ENCODE measurements around the gene TMBIM4. TPM values are rescaled to one million over a fixed set of nuclear protein-coding genes. Genes with fewer than 3 reads are reported as not detected.

TMBIM4 gene
- total and polyA plus RNA-seq, 2 experiments from 2014 or later = 59.6 to 63.6 TPM

- Histone ChIP-seq H3K27me3 (ENCODE audit: insufficient read depth) (no peaks in the 10 kb centered on the region), H3K4me2 (no peak overlapping the region), H3K4me1 (ENCODE audit: insufficient read depth) (no peaks in the 10 kb centered on the region), H3K79me2 (replicated peaks; ENCODE audit: insufficient read depth) (no peaks in the 10 kb centered on the region), H3K27ac (ENCODE audit: low read depth) (no peak overlapping the region), H3F3A (replicated peaks; ENCODE audit: low read depth) (no peaks in the 10 kb centered on the region; the same call in 1 of the 2 replicates), H4K20me1 (replicated peaks; ENCODE audit: insufficient read depth) (no peaks in the 10 kb centered on the region), H3K36me3 (ENCODE audit: insufficient read depth) (no peaks in the 10 kb centered on the region), H2AFZ (no peak overlapping the region), H3K4me3 (no peak overlapping the region), H3K9me2 (ENCODE audit: insufficient read depth) (no peaks in the 10 kb centered on the region)
- DNase-seq (ENCODE audit: low spot score) = no peak
- no peaks in the 10 kb centered on the region for H3K4me1 Mint-ChIP-seq
- no peaks in the 10 kb centered on the region for H3K9me3 Mint-ChIP-seq
- no peak overlapping the region for H3K27ac Mint-ChIP-seq
- no peaks in the 10 kb centered on the region for H3K27me3 Mint-ChIP-seq (ENCODE audit: insufficient read depth, low read depth, poor library complexity)
- TF ChIP-seq EZH2phosphoT487 (IDR thresholded peaks at IDR 0.05; ENCODE audit: unreplicated experiment) (no peak), ZNF114 (CRISPR knock-in tag; IDR thresholded peaks at IDR 0.05) (no peak), ETS1 (IDR thresholded peaks at IDR 0.05) (no peak)
- H3K4me3 Mint-ChIP-seq = no peak overlapping the region
- H3K36me3 Mint-ChIP-seq (ENCODE audit: low read depth) = no peaks in the 10 kb centered on the region
- ATAC-seq = no peak
These were observed 36.3 kb upstream of the TMBIM4 start for GRCh38 chr12:66206141-66206540.

DNA sequence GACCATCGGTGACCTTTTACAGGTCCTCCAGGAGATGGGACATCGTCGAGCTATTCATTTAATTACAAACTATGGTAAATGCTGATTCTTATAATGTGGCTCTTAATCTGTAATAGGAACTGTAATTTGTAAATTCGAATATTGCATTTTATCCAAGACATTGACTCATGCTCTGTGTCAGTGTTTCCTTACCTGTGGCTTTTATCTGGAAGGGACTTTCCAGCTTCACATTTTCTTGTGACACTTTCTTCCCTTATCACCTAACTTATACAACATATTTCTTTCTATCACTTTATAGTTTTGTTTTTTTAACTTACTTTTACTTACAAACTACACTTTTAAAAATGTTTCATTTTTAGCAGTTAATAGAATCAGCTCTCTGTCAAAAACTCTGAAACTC lies 34.0 kb upstream of the TMBIM4 start:
- H3K79me2 ChIP-seq (replicated peaks; ENCODE audit: insufficient read depth) = no peaks in the 10 kb centered on the region
- H3K4me1 Mint-ChIP-seq = no peaks in the 10 kb centered on the region
- H3K4me3 Mint-ChIP-seq = no peak overlapping the region
- no peaks in the 10 kb centered on the region for H3K9me2 ChIP-seq (ENCODE audit: insufficient read depth)
- H4K20me1 ChIP-seq (replicated peaks; ENCODE audit: insufficient read depth) = no peaks in the 10 kb centered on the region
- H3K27ac ChIP-seq (ENCODE audit: low read depth) = no peak overlapping the region
- H3K4me2 ChIP-seq = no peak overlapping the region
- H3K36me3 Mint-ChIP-seq (ENCODE audit: low read depth) = no peaks in the 10 kb centered on the region
- DNase-seq (ENCODE audit: low spot score) (no peak), ATAC-seq (no peak)
- H3F3A ChIP-seq (replicated peaks; ENCODE audit: low read depth) = no peaks in the 10 kb centered on the region; the same call in 1 of the 2 replicates
- H2AFZ ChIP-seq = no peak overlapping the region
- H3K9me3 Mint-ChIP-seq = peaks cover 4% of the 10 kb centered on the region; the same call in 1 of the 3 replicates
- TF ChIP-seq POLR2AphosphoS5 (IDR thresholded peaks at IDR 0.05; ENCODE audit: low read depth) (no peak), ZNF114 (CRISPR knock-in tag; IDR thresholded peaks at IDR 0.05) (no peak), EZH2phosphoT487 (IDR thresholded peaks at IDR 0.05; ENCODE audit: unreplicated experiment) (no peak)
- TF ChIP-seq, protein P1, sequence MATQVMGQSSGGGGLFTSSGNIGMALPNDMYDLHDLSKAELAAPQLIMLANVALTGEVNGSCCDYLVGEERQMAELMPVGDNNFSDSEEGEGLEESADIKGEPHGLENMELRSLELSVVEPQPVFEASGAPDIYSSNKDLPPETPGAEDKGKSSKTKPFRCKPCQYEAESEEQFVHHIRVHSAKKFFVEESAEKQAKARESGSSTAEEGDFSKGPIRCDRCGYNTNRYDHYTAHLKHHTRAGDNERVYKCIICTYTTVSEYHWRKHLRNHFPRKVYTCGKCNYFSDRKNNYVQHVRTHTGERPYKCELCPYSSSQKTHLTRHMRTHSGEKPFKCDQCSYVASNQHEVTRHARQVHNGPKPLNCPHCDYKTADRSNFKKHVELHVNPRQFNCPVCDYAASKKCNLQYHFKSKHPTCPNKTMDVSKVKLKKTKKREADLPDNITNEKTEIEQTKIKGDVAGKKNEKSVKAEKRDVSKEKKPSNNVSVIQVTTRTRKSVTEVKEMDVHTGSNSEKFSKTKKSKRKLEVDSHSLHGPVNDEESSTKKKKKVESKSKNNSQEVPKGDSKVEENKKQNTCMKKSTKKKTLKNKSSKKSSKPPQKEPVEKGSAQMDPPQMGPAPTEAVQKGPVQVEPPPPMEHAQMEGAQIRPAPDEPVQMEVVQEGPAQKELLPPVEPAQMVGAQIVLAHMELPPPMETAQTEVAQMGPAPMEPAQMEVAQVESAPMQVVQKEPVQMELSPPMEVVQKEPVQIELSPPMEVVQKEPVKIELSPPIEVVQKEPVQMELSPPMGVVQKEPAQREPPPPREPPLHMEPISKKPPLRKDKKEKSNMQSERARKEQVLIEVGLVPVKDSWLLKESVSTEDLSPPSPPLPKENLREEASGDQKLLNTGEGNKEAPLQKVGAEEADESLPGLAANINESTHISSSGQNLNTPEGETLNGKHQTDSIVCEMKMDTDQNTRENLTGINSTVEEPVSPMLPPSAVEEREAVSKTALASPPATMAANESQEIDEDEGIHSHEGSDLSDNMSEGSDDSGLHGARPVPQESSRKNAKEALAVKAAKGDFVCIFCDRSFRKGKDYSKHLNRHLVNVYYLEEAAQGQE (IDR thresholded peaks at IDR 0.05; ENCODE audit: unreplicated experiment) = no peak
- H3K4me3 ChIP-seq = no peak overlapping the region
- no peaks in the 10 kb centered on the region for H3K4me1 ChIP-seq (ENCODE audit: insufficient read depth)
- H3K27me3 ChIP-seq (ENCODE audit: insufficient read depth) = no peaks in the 10 kb centered on the region
- no peaks in the 10 kb centered on the region for H3K36me3 ChIP-seq (ENCODE audit: insufficient read depth)
- no peaks in the 10 kb centered on the region for H3K27me3 Mint-ChIP-seq (ENCODE audit: insufficient read depth, low read depth, poor library complexity)
- no peak overlapping the region for H3K27ac Mint-ChIP-seq
